Activated CD4-positive, alpha-beta T cell treated with anti-CD3 and anti-CD28 coated beads, Interleukin-2, amount 50 U/mL, for 1 hour (primary cell): ENCODE data around the gene SRSF9.
A peak's percentile ranks its signal among the peaks of the same experiment; 100 is the strongest.
"Not testable (repeated sequence)": the region's sequence is repeated elsewhere in the genome, so short reads cannot be mapped to it uniquely, and the experiment has no call there.

Experiments
- DNase-seq: peaks from one replicate; pipeline ENCODE4 v3.0.0-alpha.2; 2020

SRSF9 gene

GRCh38 chr12:120481022-120481767 is 11.6 kb upstream of the SRSF9 start:
- DNase-seq, result no peak

DNA sequence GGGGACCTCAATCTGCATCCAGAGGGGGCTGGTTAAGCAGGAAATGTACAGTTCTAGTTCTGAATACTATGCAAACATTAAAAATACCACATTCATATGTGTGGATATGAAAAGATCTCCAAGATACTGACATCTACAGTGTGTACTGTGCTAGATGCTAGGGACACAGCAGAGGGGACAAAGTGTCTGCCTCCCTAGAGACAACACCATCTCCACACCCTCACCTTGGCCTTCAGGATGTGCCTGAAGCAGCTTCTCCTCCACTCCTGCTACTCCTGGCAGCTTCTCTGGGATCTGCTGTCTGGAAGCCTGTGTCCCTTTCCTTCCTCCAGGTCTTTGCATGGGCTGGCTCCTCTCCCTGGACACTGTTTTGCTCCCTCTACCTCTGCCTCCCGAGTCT is 10.7 kb upstream of the SRSF9 start:
- DNase-seq, result no peak

DNA sequence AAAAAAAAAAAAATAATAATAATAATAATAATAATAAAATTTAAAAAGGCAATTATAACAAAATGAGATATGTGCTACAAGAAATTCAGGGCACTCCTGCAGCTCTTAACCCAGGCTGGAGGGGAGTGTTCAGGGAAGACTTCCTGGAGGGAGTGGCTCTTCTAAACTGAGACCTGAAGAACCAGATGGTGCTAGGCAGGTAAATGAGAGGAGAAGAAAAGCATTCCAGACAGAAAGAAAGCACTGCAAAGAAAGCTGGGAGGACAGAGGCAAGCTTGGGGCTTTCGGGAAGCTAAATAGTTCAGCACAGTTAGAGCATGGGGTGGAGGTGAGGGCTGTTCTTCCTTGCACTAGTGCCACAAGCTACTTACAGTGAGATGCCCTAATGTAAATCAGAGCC is 9.9 kb upstream of the SRSF9 start:
- no peak for DNase-seq

DNA sequence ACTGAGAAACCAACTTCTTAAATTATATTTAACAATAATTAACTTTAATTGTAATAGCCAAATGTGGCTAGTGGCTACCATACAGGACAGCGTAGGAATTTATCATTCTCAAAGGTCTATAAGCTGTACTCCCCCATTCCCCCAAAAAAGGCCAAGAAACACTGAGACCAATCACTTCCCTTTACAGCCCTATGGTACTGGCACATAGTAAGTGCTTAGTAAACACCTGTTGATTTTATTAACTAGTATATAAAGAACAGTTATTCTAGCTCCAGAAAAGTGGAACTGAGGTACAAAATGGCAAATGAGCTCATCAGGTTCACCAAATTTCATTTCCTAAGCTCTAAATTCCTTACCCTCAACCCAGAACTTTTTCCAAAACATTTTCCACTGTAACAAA is 6.1 kb upstream of the SRSF9 start:
- DNase-seq, result no peak

DNA sequence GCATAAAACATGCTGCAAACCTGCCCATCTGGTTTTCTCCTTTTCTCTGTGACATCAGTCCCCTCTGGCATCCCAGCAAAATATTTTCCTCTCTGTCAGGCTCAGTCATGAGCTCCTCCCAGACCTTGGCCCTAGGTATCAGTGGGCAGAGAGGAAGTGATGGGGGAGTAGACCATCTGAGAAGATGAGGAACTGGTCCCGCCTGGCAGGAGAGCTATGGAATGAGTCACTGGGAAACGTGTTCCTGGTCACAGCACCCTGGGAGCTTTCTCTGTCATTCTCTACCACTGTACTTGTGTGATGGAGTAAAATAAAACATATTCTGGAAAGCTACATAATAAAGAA is 5.0 kb upstream of the SRSF9 start:
- DNase-seq, result no peak

GRCh38 chr12:120473807-120474615 is 4.5 kb upstream of the SRSF9 start:
- no peak for DNase-seq

- no peak for DNase-seq
These were observed 3.0 kb upstream of the SRSF9 start for GRCh38 chr12:120472521-120472920.

DNA sequence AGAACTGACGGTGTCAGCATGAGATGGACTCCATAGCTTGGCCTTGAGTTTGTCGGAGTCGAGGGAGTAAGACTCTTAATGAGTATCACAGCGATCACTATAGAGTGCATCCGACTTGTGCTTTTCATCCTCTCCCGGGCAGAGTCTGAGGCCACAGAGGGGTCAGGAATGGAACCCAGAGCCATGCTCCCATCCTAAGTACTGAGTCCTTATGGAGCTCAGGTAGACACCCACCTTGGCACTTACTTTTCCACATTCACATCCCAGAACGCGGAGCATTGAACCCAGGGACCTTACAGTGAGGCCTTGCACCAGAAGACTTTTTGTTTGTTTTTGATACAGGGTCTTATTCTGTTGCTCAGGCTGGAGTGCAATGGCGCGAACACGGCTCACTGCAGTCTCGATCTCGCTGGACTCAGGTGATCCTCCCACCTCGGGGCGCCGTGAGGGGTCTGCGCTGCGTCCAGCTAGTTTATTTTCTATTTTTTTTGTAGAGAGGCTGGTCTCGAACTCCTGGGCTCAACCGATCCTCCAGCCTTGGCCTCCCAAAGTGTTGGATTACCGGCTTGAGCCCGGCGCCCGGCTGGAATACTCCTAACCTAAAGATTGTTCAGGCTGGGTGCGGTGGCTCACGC is 719 bp upstream of the SRSF9 start:
- no peak for DNase-seq

DNA sequence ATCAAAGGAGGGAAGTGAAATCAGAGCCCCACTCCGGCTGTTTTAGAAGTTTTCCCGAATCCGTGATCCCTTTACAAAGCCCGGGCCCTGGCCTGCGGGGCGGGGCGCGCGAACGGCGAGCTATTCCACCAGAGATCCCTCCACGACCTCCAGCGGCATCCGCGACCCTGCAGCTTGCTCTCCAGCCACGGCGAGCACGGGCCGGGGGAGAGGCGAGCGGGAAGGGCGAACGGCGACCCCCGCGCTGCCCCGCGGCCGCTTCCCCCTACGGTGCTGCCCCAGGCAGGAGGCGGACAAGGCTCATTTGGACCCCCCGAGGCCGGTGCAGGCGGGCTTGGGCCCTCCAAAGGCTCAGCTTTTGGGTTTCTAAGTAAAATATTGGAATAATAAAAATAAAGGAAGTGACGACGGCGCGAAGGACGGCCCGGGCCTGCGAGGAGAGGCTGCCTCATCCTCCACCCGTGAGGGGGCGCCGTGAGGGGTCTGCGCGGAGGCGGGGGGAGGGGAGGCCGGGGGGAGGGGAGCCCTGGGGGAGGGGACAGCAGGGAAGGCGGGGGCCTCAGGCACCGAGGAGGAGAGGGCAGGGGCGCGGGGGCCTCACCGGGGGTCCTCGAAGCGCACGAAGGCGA is 613 bp downstream of the SRSF9 start:
- DNase-seq, result peak; percentile 50

DNA sequence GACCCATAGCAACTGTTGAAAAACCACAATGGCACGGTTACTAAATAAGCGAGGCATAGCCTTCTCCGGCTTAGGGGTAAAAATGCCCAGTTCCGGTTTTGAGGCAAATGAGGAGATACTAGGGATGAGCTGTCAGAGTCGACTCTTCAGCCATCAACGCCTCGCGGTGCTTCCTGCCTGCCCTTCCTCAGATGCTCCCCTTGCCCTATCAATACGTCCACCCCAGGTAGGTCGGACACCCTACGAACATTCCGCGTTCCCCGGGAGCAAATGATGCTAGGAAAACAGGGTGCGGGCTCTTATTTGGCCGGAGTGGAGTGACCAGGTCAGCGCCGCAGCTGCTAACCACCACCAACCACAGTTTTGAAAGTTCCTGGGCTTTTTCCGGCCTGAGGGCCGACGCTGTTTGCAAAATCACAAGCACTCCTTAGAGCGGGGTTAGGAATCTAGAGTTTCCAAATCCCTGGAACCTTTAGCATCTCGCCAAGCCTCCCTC is 1.2 kb downstream of the SRSF9 start:
- DNase-seq, result no peak

DNA sequence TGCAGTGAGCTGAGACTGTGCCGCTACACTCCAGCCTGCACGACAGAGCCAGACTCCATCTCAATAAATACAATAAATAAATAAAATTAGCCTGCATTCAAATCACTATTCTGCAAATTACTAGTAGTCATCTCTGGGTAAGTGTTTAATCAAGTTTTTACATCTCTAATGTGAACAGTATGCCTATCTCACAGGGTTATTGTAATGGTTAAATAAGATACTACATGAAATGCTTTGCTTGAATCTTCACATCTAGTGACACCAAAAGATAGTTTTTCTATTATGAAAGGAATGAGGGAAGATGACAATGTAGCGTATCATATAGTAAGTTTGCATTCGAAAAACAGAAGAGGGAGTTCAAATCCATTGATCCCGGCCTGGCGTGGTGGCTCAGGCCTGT is 2.1 kb downstream of the SRSF9 start:
- DNase-seq, result no peak

DNA sequence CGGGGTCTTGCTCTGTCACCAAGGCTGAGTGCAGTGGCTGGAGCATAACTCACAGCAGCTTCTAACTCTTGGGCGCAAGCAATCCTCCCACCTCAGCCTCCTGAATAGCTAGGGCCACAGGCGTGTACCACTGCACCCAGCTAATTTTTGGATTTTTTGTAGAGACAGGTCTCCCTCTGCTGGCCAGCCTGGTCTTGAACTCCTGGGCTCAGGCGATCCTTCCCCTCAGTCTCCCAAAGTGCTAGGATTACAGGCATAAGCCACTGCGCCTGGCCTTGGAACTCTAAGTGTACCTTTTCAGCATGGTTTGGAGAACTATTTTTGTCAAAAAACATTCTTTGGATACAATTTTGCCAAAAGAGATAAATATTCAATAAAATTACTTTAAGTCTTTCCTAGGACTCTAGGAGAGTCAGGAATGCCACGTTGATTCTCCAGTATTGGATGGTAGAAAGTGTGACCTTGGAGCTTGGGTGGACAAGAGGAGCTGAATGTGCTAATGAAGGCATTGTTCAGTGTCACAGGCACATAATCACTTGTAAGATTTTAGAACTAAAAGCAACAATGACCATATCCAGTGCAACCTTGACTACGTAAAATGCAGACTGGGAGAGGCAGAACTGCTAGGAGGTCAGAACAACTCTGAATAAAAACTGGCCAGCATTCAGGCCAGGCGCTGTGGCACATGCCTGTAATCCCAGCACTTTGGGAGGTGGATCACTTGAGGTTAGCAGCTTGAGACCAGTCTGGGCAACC is 2.8 kb downstream of the SRSF9 start:
- peak; percentile 51 for DNase-seq

DNA sequence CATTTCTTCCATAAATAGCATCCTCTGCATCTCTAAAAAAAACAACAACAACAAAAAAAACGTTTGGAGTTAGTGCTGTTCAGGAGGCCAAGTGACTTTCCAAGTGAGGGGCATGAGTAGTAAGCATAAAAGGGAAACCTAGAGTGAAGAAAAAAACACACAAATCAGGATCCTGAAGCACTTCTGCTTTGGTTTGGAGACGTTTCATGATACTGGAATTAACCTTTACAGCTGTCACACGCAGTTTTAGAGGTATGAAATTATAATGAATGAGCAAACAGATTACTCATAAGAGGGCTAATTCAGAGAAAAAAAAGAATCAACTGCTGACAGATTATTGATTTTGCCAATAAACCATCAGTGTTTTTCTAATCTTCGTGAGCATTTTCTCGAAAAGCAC is 3.8 kb downstream of the SRSF9 start:
- no peak for DNase-seq

- DNase-seq, result no peak
These were observed 5.8 kb downstream of the SRSF9 start for GRCh38 chr12:120463712-120464111.

DNA sequence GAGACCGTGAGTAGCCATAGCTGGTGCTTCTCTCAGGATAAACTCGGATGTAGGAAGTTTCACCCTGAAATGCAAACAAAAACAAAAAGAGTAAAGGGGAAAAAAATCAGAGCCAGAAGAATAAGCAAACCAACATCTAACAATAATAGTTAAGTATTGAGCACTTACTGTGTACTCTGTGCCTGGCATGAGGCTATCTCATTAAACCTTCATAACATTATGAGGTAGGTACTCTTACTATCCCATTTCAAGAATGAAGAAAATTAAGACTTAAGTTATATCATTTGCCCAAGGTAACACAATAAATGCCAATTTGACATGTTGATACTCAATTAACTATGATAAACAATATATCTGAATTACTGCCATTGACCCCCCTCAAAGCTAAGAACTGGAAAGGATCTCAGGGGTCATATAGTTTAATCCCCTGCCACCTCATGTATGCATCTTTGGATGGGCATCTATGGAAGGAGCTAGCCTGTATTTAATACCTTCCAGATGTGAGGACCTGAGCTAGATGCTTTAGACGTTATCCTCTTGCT is 7.4 kb downstream of the SRSF9 start:
- DNase-seq, result no peak

- DNase-seq, result no peak
These were observed 9.4 kb downstream of the SRSF9 start for GRCh38 chr12:120460157-120460556.

DNA sequence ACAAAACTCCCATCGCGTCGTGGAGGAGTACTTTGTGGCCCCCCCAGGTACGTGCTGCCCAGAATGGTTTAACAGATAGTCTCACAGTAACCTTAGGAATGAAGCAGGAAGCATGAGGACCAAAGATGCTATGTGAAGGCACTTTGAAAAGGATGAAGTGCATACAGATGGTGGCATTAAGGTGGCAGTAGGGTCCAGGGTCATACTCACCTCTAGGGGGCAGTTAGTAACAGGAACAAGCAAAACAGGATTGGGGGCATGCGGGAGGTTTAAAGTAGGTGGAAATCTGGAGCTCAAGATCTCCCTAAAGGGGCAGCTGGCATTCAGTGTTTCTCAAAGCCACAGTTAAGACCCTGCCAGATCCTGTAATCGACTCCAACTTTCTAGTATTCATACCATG is 12.4 kb downstream of the SRSF9 start:
- no peak for DNase-seq

DNA sequence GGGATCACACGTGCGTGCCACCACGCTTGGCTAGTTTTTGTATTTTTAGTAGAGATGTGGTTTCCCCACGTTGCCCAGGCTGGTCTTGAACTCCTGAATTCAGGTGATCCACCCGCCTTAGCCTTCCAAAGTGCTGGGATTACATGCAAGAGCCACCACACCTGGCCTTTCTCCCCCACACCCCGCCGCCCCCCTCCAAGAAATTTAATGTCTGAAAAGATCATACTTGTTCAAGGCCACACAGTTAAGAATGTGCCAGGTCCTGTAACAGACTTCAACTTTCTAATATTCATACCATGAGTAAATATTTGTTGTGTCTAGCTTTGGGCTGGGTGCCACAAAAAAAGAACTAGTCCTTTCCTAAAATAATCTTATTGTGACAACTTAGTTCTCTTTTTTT is 14.2 kb downstream of the SRSF9 start:
- DNase-seq, result no peak

DNA sequence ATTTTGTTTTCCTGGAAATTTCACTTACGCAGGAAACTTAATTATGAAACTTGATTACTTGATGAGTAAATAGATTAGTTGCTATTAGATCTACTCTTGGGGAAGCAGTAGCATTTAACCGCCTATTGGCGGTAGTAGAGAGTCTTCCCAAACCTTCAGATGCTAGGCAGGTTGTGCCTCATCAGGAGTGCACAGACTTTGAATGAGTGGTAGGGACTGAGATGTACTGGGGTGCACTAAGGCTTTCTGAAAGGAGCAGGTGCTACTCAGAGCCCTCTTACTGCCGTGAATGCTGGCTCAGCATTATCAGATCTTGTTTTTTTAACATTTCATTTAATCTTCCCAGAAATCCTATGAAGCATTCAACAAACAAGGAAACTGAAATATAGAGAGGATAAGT is 15.6 kb downstream of the SRSF9 start:
- DNase-seq, result no peak

- no peak for DNase-seq
These were observed 16.3 kb downstream of the SRSF9 start for GRCh38 chr12:120453060-120453750.

DNA sequence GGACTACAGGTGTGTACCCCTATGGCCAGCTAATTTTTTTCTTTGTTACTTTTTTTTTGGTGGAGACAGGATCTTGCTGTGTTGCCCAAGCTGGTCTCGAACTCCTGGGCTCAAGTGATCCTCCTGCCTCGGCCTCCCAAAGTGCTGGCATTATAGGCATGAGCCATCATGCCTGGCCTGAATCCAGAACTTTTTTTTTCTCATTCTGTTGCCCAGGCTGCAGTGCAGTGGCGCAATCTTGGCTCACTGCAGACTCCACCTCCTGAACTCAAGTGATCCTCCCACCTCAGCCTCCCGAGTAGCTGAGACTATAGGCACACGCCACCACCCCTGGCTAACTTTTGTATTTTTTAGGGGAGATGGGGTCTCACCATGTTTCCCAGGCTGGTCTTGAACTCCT is 17.0 kb downstream of the SRSF9 start:
- DNase-seq, result not testable (repeated sequence)

DNA sequence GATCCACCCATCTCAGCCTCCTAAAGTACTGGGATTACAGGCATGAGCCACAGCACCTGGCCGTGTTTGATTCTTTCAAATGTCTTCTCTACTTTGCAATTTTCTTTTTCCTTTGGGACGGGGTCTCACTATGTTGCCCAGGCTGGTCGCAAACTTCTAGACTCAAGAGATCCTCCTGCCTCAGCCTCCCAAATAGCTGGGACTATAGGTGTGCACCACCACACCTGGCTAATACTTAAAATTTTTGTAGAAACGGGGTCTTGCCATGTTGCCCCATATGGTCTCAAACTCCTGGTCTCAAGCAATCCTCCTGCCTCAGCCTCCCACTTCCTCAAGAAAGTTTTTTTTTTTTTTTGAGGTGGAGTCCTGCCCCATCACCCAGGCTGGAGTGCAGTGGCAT is 21.6 kb downstream of the SRSF9 start:
- no peak for DNase-seq
